ENCODE results near the gene MICA.
"Not testable (repeated sequence)": the region's sequence is repeated elsewhere in the genome, so short reads cannot be mapped to it uniquely, and the experiment has no call there.

MICA gene

DNA sequence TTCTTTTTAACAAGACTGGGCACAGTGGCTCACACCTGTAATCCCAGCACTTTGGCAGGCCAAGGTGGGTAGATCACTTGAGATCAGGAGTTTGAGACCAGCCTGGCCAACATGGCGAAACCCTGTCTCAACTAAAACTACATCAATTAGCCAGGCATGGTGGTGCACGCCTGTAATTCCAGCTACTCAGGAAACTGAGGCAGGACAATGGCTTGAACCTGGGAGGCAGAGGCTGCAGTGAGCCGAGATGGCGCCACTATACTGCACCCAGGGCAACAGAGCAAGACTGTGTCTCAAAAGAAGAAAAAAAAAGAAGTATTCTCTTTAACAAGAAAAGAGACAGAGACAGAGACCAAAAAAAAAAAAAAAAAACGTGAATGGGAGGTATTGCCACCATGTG lies 56.5 kb downstream of the MICA start:
- DNase-seq (ENCODE audit: low spot score): not testable (repeated sequence)

DNA sequence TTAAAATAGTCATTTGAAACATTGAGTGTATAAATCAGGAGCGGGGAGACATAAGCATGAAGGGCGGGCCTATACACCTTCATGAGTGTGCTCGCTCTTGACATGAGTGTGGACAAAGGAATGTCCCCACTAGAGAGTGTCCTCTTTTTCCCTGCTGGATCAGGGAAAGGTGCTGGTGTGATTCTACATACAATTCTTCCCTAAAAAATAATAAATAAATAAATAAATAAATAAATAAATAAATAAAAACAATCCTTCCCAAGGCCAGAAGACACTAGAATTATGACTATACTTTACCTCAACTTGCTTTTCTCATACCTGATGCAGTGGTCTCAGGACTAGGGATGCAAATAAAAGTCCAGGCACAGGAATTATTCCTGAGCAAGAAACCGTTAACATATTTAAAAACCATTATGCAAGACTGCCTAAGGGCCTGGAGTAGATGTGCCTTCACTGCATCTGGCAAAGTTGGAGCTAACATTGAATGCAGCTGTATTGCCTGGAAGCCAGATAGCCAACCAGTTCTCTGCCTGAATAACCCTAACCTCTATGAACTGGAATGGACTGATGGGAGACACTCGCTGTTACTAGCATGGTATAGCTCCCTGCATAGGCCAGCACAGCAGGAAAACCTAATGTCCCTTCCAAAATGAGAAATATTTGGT lies 57.1 kb downstream of the MICA start:
- DNase-seq (ENCODE audit: low spot score): no peak

DNA sequence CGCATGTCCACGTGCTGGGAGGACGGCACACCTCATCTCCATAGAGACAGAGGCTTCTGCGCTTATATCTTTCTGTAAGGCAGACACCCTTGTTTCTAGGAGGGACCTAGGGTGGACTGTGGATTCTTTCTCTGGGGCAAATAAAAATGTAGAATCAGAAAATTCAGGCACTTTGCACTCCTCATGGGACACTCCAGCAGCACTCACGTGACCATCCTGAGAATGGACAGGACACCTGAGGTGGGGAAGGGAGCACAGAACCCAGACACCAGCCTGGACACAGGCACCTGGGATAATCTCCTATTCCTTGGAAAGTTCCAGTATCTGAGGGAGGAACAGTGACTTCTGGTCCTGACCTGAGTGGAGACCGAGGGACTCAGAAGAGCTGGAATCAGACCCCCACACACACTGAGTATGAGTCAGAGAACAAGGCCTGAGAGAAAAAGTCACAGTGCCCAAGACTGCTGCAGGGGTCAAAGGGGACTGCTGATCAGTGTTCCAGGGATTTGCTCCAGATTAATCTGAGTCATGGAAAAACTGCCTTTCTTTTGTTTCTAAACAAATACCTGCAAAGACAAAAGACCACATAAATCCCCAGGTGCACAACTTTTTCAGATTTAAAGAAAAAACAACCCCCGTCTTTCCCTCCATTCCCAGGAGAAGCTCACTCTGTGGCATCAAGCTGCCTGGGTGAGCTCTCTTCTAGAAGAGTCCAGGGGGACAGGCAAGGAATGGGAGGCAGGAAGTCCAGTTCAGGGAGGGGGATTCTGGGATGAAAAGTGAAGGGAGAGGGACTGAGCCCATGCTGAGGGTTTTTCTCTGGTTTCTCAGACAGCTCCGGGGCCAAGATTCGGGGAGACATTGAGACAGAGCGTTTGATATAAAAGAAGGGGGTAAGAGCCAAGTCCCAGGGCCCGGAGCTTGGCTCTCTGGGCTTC lies 58.9 kb downstream of the MICA start:
- DNase-seq (ENCODE audit: low spot score): no peak

DNA sequence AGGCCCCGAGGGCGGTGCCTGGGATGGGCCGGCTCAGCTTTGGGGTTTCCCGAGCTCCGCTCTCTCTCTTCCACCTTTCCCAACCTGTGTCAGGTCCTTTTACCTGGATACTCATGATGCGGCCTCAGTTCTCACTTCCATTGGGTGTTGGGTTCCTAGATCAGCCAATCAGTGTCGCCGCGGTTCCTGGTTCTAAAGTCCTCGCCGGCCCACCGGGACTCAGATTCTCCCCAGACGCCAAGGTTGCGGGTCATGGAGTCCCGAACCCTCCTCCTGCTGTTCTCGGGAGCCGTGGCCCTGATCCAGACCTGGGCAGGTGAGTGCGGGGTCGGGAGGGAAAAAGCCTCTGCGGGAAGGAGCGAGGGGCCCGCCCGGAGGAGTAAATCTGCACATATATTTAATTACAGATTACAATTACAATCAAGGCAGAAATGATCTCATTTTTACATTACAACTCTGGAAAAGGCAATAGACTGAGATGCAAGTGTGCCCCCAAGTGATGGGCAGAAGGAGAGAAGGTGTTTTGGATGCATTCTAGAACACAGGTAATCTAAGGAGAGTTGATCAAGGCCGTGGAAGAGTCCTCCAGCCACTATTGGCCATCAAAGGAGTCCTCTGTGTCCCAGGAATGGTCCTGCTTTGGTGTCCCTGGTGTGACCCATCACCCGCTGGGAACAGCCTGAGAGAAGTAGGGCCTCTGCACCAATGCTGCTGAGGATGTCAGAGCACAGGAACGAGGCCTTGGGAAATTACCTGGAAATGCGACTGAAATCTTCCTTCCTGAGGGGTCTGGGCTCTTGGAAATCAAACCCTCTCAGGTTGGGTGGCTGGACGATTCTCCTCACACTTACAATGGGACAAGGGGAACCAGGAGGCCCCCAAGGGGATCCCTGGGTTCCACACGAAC lies 59.8 kb downstream of the MICA start:
- DNase-seq (ENCODE audit: low spot score): peak; percentile 31

DNA sequence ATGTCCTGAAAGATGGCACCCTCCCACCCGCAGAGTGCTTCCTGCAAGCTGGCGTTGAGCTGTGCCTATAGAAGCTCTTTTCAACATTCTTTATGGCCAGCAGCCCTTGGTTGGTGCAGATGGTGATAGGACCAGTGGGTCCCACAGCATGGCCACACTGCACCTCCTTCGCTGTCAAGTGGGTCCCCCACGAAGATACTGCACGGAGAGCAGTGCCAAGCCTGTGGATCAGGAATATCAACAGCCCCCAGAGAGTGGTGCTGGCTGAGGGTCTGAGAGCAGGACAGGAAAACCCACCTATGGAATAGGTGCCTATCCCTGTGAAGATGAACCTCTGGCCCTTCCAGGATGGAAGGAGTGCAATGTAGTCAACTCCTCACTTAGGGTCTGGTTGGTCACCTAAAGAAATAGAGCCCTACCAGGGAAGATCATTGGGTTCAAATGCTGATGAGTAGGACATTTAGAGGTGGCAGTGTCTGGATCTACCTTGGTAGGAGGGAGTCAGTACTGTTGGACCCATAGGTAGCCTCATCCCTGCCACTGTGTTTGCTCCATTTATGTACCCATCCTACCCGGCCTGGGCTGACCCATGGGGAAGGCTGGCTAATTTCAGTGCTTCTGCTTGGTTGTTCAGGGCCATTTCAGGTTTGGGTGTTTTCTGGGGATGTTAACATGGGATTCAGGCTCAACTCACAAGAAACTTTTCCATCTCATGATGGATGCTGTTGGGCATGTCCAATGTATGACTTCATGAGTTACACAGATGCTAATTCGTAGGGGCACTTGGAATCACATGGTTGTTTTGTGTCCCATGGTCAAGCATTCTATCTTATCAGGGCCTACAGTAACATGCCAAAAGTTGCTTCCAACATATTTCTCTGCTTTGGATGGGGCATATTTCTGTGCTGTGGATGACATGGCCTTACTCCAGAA lies 61.1 kb downstream of the MICA start:
- no peak for DNase-seq (ENCODE audit: low spot score)

Small RNAs within 50 kb of the gene (small RNA-seq; reads per million reads assigned to genes)
- gene HLA-S: 0 reads per million in 2 experiments
- gene MIR6891: 0 reads per million in 2 experiments
- 0 reads per million in 2 experiments for gene RF00019
- 0 reads per million in 2 experiments for gene RNU6-283P

Measured in SK-N-DZ (cell line).